ENCODE data around the gene ST8SIA1. TPM values are rescaled to one million over a fixed set of nuclear protein-coding genes. Genes with fewer than 3 reads are reported as not detected.

The ST8SIA1 gene
- total RNA-seq, 6 experiments from 2014 or later, result 0.16 to 0.37 (median 0.35) TPM; not detected in 3

GRCh38 chr12:22304341-22304740 lies 30.2 kb downstream of the ST8SIA1 start:
- no peaks in the 10 kb centered on the region for H3K27me3 ChIP-seq
- no peak overlapping the region for H3K27ac ChIP-seq
- WGBS (ENCODE audit: insufficient coverage, low coverage, low lambda C conversion rate, missing lambda C conversion rate), result 29% methylated on average over 1 of the region's 1 CpG
- no peaks in the 10 kb centered on the region for H3K36me3 ChIP-seq
- H3K9me3 ChIP-seq, result no peaks in the 10 kb centered on the region
- no peaks in the 10 kb centered on the region for H3K4me1 ChIP-seq
- intact Hi-C loops (cut with DNase I), result no loop called here
- ATAC-seq (peak in 1 of 4 donors; percentile 37), DNase-seq (no peak)
- TF ChIP-seq POLR2A (IDR thresholded peaks at IDR 0.05), result no peak
- no peak for TF ChIP-seq CTCF (IDR thresholded peaks at IDR 0.05)
- no peak overlapping the region for H3K4me3 ChIP-seq

DNA sequence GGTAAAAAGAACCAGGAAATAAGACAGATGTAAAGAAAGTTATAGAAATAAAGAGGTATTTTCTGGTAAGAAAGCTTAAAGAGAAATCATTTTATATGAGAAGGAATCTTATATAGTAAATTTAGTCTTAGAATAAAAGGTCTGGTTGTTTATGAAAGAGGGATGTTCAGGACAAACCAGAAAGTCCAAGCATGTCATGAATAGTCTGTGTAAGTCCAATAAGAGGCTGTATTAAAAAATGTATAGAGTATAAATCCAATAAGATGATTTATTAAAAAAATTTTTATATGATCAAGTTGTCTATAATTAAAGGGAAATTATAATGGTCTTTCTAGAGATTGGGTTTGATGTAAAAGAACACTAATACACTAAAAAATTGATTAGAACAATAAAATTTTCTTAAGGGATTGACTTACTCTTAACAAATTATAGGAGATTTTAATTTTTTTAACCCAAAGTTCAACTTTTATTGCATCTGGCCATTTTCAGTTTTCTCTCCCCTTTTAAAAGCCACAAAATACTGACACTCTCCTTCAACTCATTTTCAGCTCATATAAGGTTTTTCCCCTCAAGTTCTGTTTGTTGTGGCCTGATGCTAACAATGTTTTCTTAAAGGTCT lies 35.1 kb downstream of the ST8SIA1 start:
- TF ChIP-seq POLR2A (IDR thresholded peaks at IDR 0.05), result no peak
- no peak for TF ChIP-seq CTCF (IDR thresholded peaks at IDR 0.05)
- Histone ChIP-seq H3K9me3 (no peaks in the 10 kb centered on the region), H3K27ac (no peak overlapping the region), H3K4me3 (no peak overlapping the region), H3K4me1 (no peaks in the 10 kb centered on the region), H3K27me3 (no peaks in the 10 kb centered on the region), H3K36me3 (no peaks in the 10 kb centered on the region)
- DNase-seq (no peak), ATAC-seq (no peak)
- intact Hi-C loops (cut with DNase I), result no loop called here

- intact Hi-C loops (cut with DNase I), result no loop called here
- Histone ChIP-seq H3K27me3 (no peaks in the 10 kb centered on the region), H3K27ac (no peak overlapping the region), H3K36me3 (no peaks in the 10 kb centered on the region), H3K4me1 (no peaks in the 10 kb centered on the region), H3K4me3 (no peak overlapping the region), H3K9me3 (no peaks in the 10 kb centered on the region)
- TF ChIP-seq POLR2A (IDR thresholded peaks at IDR 0.05) (no peak), CTCF (IDR thresholded peaks at IDR 0.05) (no peak)
- ATAC-seq, result no peak
- DNase-seq, result no peak
- 76% methylated on average over 6 of the region's 6 CpGs for WGBS (ENCODE audit: insufficient coverage, low coverage, low lambda C conversion rate, missing lambda C conversion rate)
These were observed 45.3 kb downstream of the ST8SIA1 start for GRCh38 chr12:22289250-22289649.

- H3K27ac ChIP-seq, result no peak overlapping the region
- intact Hi-C loops (cut with DNase I), result no loop called here
- DNase-seq (no peak), ATAC-seq (peak in 2 of 4 donors; percentile 16 to 22)
- TF ChIP-seq CTCF (IDR thresholded peaks at IDR 0.05) (no peak), POLR2A (IDR thresholded peaks at IDR 0.05) (no peak)
- no peaks in the 10 kb centered on the region for H3K9me3 ChIP-seq
- no peaks in the 10 kb centered on the region for H3K4me1 ChIP-seq
- no peaks in the 10 kb centered on the region for H3K27me3 ChIP-seq
- H3K36me3 ChIP-seq, result no peaks in the 10 kb centered on the region
- 21% methylated on average over 6 of the region's 11 CpGs for WGBS (ENCODE audit: insufficient coverage, low coverage, low lambda C conversion rate, missing lambda C conversion rate)
- no peak overlapping the region for H3K4me3 ChIP-seq
These were observed 46.5 kb downstream of the ST8SIA1 start for GRCh38 chr12:22287776-22288621.

All from right lobe of liver (tissue), 6 donors.